HepG2 (cell line): ENCODE data around the gene SCGB1D2. TPM values are rescaled to one million over a fixed set of nuclear protein-coding genes. Genes with fewer than 3 reads are reported as not detected.
A peak's percentile ranks its signal among the peaks of the same experiment; 100 is the strongest.

Experiments used
- CEBPG ChIP-seq: IDR thresholded peaks from 2 replicates; pipeline ENCODE4 v1.6.1; 2016
- DR1 ChIP-seq: sonication (generic); formaldehyde crosslinking; IDR thresholded peaks from 2 replicates; pipeline ENCODE4 v1.8.0; 2021; ENCODE audit warnings: mild to moderate bottlenecking, missing genetic modification reagents, inconsistent platforms
- EP300 ChIP-seq, 3 experiments: sonication (generic) in 1 of 3; formaldehyde crosslinking in 1 of 3; IDR thresholded peaks; 2 replicates each; pipeline versions ENCODE4 v1.5.1 to v1.6.1; 2011 to 2020; ENCODE audit warnings: low read depth in 2 of 3, low read length in 2 of 3, borderline replicate concordance in 1 of 3, improper control_type of control experiment in 1 of 3, mild to moderate bottlenecking in 1 of 3, missing genetic modification reagents in 1 of 3, moderate library complexity in 1 of 3
- FOSL2 ChIP-seq: sonication (generic); formaldehyde crosslinking; IDR thresholded peaks from 2 replicates; pipeline ENCODE4 v1.4.0; 2020; ENCODE audit warnings: missing genetic modification reagents
- FOXO1 ChIP-seq: sonication (generic); formaldehyde crosslinking; IDR thresholded peaks from 2 replicates; pipeline ENCODE4 v1.4.0; 2020; ENCODE audit warnings: missing genetic modification reagents
- GABPB1 ChIP-seq: IDR thresholded peaks from 2 replicates; pipeline ENCODE4 v1.6.1; 2016; ENCODE audit warnings: mild to moderate bottlenecking, missing genetic modification reagents, moderate library complexity, missing compliant biosample characterization
- KDM1A ChIP-seq: IDR thresholded peaks from 2 replicates; pipeline ENCODE4 v1.6.1; 2016; ENCODE audit warnings: missing compliant biosample characterization
- KDM4B ChIP-seq: sonication (generic); formaldehyde crosslinking; IDR thresholded peaks from 2 replicates; pipeline ENCODE4 v1.4.0; 2020; ENCODE audit warnings: missing genetic modification reagents
- KDM5B ChIP-seq: sonication (generic); formaldehyde crosslinking; IDR thresholded peaks from 2 replicates; pipeline ENCODE4 v1.4.0; 2020; ENCODE audit warnings: missing genetic modification reagents, mild to moderate bottlenecking, borderline replicate concordance
- KLF13 ChIP-seq: sonication (generic); formaldehyde crosslinking; IDR thresholded peaks from 2 replicates; pipeline ENCODE4 v1.4.0; 2020; ENCODE audit warnings: mild to moderate bottlenecking, missing genetic modification reagents
- MED1 ChIP-seq: sonication (generic); formaldehyde crosslinking; IDR thresholded peaks from 2 replicates; pipeline ENCODE4 v1.4.0; 2020; ENCODE audit warnings: missing genetic modification reagents
- MIXL1 ChIP-seq: IDR thresholded peaks from 2 replicates; pipeline ENCODE4 v1.6.1; 2016
- ONECUT2 ChIP-seq: sonication (generic); formaldehyde crosslinking; IDR thresholded peaks from 2 replicates; pipeline ENCODE4 v1.4.0; 2020; ENCODE audit warnings: missing genetic modification reagents
- PAXIP1 ChIP-seq: sonication (generic); formaldehyde crosslinking; conservative IDR thresholded peaks from 2 replicates; pipeline ENCODE4 v1.4.0; 2020; ENCODE audit warnings: mild to moderate bottlenecking, missing genetic modification reagents, moderate library complexity
- TCF7 ChIP-seq: sonication (generic); IDR thresholded peaks from 2 replicates; pipeline ENCODE4 v1.6.1; 2016; ENCODE audit warnings: antibody characterized with exemption, low read depth
- TRAFD1 ChIP-seq: sonication (generic); formaldehyde crosslinking; IDR thresholded peaks from 2 replicates; pipeline ENCODE4 v1.5.1; 2020; ENCODE audit warnings: missing genetic modification reagents, mild to moderate bottlenecking, borderline replicate concordance
- TRIM24 ChIP-seq: sonication (generic); formaldehyde crosslinking; IDR thresholded peaks from 2 replicates; pipeline ENCODE4 v1.8.0; 2022; ENCODE audit warnings: mild to moderate bottlenecking, missing genetic modification reagents
- ZFY ChIP-seq: sonication (generic); formaldehyde crosslinking; IDR thresholded peaks from 2 replicates; pipeline ENCODE4 v1.4.0; 2020; ENCODE audit warnings: missing genetic modification reagents
- ZNF616 ChIP-seq: sonication (generic); formaldehyde crosslinking; IDR thresholded peaks from 2 replicates; pipeline ENCODE4 v1.5.0; 2020; ENCODE audit warnings: low read depth, mild to moderate bottlenecking, missing genetic modification reagents
- ZSCAN30 ChIP-seq: sonication (generic); formaldehyde crosslinking; IDR thresholded peaks from 2 replicates; pipeline ENCODE4 v1.5.0; 2020; ENCODE audit warnings: mild to moderate bottlenecking, missing genetic modification reagents
- polyA plus RNA-seq, 8 experiments: library from polyadenylated mRNA; depleted of rRNA in 3 of 8; stranded (reverse) in 7 of 8; unstranded in 1 of 8; fragments of >200 nt; fragmentation: Illumina TruSeq in 4 of 8; extraction: Trizol in 4 of 8; gene quantifications; 2 replicates each; pipeline versions ENCODE4 v1.2.1 to v1.2.3, GENCODE V29; 2011 to 2016; ENCODE audit warnings: low read depth in 4 of 8, missing spikeins in 1 of 8, mixed read lengths in 1 of 8; ENCODE audit not compliant: insufficient read depth in 1 of 8
- total RNA-seq, 5 experiments: library from RNA; depleted of rRNA; stranded (reverse); fragments of >200 nt; fragmentation: Illumina TruSeq; extraction: Trizol; gene quantifications; 2 replicates each; pipeline ENCODE4 v1.2.3, GENCODE V29; 2016; ENCODE audit warnings: low read depth in 1 of 5
- TF ChIP-seq, protein P1 (sequence below): IDR thresholded peaks from 2 replicates; pipeline ENCODE4 v1.6.1; 2018; ENCODE audit warnings: missing genetic modification reagents, mild to moderate bottlenecking, missing compliant biosample characterization
- TF ChIP-seq, protein P2 (sequence below): sonication (generic); formaldehyde crosslinking; IDR thresholded peaks from 2 replicates; pipeline ENCODE4 v1.5.0; 2020; ENCODE audit warnings: mild to moderate bottlenecking, low read depth, missing genetic modification reagents, borderline replicate concordance
- TF ChIP-seq, protein P3 (sequence below): sonication (generic); formaldehyde crosslinking; IDR thresholded peaks from 2 replicates; pipeline ENCODE4 v1.4.0; 2020; ENCODE audit warnings: mild to moderate bottlenecking, missing genetic modification reagents

The SCGB1D2 gene
- total and polyA plus RNA-seq, 2 of the 13 experiments (the other 11 are each of a cell fraction or from before 2014, with no cell fraction given): not detected

DNA sequence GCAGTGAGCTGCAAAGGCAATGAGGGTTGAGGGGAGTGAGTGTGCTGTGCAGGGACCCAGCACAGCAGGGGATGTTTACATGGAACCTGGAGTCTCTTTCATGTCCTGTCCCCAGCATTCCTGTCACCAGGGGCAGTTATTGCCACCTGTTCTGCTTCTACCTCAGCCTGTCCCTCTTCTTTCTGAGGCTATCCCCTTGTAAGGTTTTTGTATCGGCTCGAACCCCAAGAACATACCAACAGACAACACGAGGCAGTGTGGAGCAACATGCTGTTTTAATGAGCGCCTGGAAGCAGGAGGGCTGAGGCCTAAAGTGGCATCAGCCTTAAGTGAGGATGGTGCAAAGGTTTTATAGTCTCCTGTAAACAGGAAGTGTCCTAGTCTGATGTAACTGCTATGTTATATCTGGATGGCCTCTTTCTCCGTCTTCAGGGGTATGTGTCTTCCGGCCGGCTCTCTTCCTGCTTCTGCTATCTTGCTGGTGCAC lies 31.8 kb downstream of the SCGB1D2 start (continued):
- TF ChIP-seq EP300 (IDR thresholded peaks at IDR 0.05; ENCODE audit: low read depth in 2 of 2, low read length in 2 of 2): peak in 1 of 2 experiments; percentile 10; a peak in 1 of 4 replicates
- TF ChIP-seq EP300 (CRISPR knock-in tag; IDR thresholded peaks at IDR 0.05; ENCODE audit: borderline replicate concordance): no peak
- TF ChIP-seq, protein P1, sequence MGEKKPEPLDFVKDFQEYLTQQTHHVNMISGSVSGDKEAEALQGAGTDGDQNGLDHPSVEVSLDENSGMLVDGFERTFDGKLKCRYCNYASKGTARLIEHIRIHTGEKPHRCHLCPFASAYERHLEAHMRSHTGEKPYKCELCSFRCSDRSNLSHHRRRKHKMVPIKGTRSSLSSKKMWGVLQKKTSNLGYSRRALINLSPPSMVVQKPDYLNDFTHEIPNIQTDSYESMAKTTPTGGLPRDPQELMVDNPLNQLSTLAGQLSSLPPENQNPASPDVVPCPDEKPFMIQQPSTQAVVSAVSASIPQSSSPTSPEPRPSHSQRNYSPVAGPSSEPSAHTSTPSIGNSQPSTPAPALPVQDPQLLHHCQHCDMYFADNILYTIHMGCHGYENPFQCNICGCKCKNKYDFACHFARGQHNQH (CRISPR knock-in tag): 0 out of 2 replicates have a peak, but pooled peaks have one; percentile 39
- 0 out of 2 replicates have a peak, but pooled peaks have one; percentile 19 for TF ChIP-seq MIXL1
- TF ChIP-seq PAXIP1 (CRISPR knock-in tag): peak; percentile 33; the same call in 1 of the 2 replicates
- TF ChIP-seq TRIM24 (CRISPR knock-in tag): no peak
- TF ChIP-seq FOSL2 (CRISPR knock-in tag): no peak
- no peak for TF ChIP-seq DR1 (CRISPR knock-in tag)
- peak; percentile 36; the same call in 1 of the 2 replicates for TF ChIP-seq MED1 (CRISPR knock-in tag)
- peak; percentile 69 for TF ChIP-seq GABPB1 (CRISPR knock-in tag)
- TF ChIP-seq FOXO1: peak; percentile 53; the same call in 1 of the 2 replicates
- TF ChIP-seq, protein P2, sequence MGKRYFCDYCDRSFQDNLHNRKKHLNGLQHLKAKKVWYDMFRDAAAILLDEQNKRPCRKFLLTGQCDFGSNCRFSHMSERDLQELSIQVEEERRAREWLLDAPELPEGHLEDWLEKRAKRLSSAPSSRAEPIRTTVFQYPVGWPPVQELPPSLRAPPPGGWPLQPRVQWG (CRISPR knock-in tag): no peak
- TF ChIP-seq, protein P3, sequence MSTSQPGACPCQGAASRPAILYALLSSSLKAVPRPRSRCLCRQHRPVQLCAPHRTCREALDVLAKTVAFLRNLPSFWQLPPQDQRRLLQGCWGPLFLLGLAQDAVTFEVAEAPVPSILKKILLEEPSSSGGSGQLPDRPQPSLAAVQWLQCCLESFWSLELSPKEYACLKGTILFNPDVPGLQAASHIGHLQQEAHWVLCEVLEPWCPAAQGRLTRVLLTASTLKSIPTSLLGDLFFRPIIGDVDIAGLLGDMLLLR (CRISPR knock-in tag): no peak
- 0 out of 2 replicates have a peak, but pooled peaks have one; percentile 31 for TF ChIP-seq CEBPG (CRISPR knock-in tag)
- TF ChIP-seq ONECUT2: no peak
- no peak for TF ChIP-seq ZSCAN30 (CRISPR knock-in tag)
- TF ChIP-seq KDM1A (CRISPR knock-in tag): no peak
- 0 out of 2 replicates have a peak, but pooled peaks have one; percentile 58 for TF ChIP-seq TRAFD1
- no peak for TF ChIP-seq KDM4B (CRISPR knock-in tag)
- no peak for TF ChIP-seq ZNF616 (CRISPR knock-in tag)
- no peak for TF ChIP-seq KDM5B (CRISPR knock-in tag)
- no peak for TF ChIP-seq KLF13 (CRISPR knock-in tag)
- TF ChIP-seq ZFY (CRISPR knock-in tag): peak; percentile 35; the same call in 1 of the 2 replicates
- TF ChIP-seq TCF7: peak; percentile 71; the same call in 1 of the 2 replicates
